ENCODE data around the gene CALML4.

- no peak for TF ChIP-seq EZH2 (IDR thresholded peaks at IDR 0.05; ENCODE audit: insufficient read depth, poor library complexity, severe bottlenecking)
- TF ChIP-seq EZH2phosphoT487 (IDR thresholded peaks at IDR 0.05; ENCODE audit: insufficient read depth, low read depth) = no peak
These were observed 61.3 kb downstream of the CALML4 start for GRCh38 chr15:68143785-68144184.

Measured in GM23248 (cell line).